ENCODE measurements around the gene PACSIN3. TPM values are rescaled to one million over a fixed set of nuclear protein-coding genes. Genes with fewer than 3 reads are reported as not detected.

The PACSIN3 gene
- total and polyA plus RNA-seq, 2 of the 8 experiments (the other 6 are each of a cell fraction or from before 2014, with no cell fraction given) = 23.8 to 47.2 TPM

DNA sequence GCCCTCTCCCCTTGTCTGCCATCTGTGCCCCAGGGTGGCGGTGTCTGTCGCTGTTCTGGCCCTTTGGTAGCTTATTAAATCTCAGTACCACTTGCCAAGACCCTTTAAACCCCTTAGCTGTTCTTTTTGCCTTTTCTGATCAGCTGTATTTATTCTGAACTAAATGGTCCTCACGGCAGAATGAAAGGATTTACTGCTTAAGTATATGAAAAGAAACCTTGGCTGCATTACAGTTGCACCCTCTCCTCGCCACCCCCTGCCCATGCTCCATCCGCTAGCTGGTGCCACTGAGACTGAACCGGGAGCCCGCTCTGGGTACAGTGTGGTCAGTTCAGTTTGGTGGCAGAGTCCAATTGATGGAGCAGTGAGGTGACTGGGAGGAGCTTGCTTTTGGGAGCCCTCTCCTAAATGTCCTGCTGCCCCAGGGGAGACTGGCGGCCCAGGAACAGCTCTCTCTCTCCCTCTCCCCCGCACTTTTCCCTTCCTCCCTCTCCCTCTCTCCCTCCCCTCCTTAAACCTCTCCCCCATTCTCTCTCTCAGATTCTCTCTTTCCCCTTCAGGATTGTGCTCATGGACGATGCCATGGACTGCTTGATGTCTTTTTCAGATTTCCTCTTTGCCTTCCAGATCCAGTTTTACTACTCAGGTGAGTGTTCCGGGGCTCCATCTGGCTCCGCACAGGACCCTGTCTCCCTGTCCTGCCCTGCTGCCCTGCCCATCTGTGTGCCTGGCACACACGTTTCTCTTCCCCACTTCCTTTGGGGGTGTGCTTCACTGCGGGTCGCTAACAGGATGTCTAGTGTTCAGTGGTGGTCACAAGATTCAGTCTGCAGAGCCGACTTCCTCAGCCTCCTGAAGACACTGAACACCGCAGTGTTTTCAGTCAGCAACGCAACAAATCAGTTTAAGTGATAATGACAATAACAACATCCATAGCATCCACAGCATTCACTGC is 31.3 kb downstream of the PACSIN3 start (continued):
- TF ChIP-seq CHD7 (IDR thresholded peaks at IDR 0.05; ENCODE audit: insufficient replicate concordance, low read length) (no peak), SP1 (IDR thresholded peaks at IDR 0.05; ENCODE audit: low read depth, low read length) (no peak), KDM4A (IDR thresholded peaks at IDR 0.05; ENCODE audit: low read depth, low read length, severe bottlenecking) (no peak), CHD1 (IDR thresholded peaks at IDR 0.05; ENCODE audit: low read depth, low read length) (no peak), HDAC2 (IDR thresholded peaks at IDR 0.05; ENCODE audit: borderline replicate concordance in 1 of 2, low read depth in 2 of 2, low read length in 2 of 2) (no peak), RNF2 (IDR thresholded peaks at IDR 0.05; ENCODE audit: borderline replicate concordance, low read depth, low read length, missing control alignments, poor library complexity, severe bottlenecking) (no peak), CBX5 (IDR thresholded peaks at IDR 0.05; ENCODE audit: low read depth, low read length) (no peak)
- TF ChIP-seq, protein P1, sequence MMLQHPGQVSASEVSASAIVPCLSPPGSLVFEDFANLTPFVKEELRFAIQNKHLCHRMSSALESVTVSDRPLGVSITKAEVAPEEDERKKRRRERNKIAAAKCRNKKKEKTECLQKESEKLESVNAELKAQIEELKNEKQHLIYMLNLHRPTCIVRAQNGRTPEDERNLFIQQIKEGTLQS (IDR thresholded peaks at IDR 0.05; ENCODE audit: insufficient read depth, low read depth, low read length) = no peak
